Fibroblast of lung (primary cell): Measurements from ENCODE around the gene HINFP.

ENCODE experiments used
- EZH2 ChIP-seq: IDR thresholded peaks from 2 replicates; pipeline ENCODE4 v1.5.1; 2012; ENCODE audit warnings: low read length, control low read depth, mild to moderate bottlenecking; ENCODE audit errors: missing control alignments
- TF ChIP-seq, protein P1 (sequence below), 2 donors: IDR thresholded peaks in 1 of 2; conservative IDR thresholded peaks in 1 of 2; 1 replicate in 1 of 2; 2 replicates in 1 of 2; pipeline ENCODE4 v1.5.1; 2011 to 2012; ENCODE audit warnings: low read length in 2 of 2, control low read depth in 1 of 2, inconsistent platforms in 1 of 2, low read depth in 1 of 2, mild to moderate bottlenecking in 1 of 2

DNA sequence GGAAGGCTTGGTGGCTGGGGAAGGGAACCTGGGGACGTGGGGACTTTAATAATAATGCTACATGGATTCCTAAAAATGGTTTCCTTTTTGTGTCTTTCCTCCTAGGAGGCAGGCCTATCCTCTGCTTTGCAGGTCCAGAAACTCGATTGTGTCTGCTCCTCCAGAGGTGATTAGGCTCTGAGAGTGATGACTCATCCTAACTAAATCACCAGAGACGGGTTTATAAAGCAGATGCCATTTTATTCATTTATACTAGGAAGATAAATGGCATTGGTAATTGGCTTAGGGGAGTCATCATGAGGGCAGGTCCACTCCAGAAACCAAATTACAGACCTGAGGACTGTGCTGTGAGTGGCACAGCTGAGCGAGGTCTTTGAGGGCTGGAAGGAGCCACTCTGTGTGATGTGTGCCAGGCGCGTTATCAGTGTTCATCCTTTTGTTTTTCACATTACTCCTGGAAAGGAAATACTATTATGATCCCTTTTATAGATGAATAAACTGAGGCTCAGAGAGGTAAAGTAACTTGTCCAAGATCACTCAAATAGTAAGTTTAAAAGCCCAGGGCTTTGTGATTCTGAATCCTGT is 54.2 kb downstream of the HINFP start:
- TF ChIP-seq, protein P1, sequence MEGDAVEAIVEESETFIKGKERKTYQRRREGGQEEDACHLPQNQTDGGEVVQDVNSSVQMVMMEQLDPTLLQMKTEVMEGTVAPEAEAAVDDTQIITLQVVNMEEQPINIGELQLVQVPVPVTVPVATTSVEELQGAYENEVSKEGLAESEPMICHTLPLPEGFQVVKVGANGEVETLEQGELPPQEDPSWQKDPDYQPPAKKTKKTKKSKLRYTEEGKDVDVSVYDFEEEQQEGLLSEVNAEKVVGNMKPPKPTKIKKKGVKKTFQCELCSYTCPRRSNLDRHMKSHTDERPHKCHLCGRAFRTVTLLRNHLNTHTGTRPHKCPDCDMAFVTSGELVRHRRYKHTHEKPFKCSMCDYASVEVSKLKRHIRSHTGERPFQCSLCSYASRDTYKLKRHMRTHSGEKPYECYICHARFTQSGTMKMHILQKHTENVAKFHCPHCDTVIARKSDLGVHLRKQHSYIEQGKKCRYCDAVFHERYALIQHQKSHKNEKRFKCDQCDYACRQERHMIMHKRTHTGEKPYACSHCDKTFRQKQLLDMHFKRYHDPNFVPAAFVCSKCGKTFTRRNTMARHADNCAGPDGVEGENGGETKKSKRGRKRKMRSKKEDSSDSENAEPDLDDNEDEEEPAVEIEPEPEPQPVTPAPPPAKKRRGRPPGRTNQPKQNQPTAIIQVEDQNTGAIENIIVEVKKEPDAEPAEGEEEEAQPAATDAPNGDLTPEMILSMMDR (conservative IDR thresholded peaks at IDR 0.05 in 1 of 2, IDR thresholded peaks at IDR 0.05 in 1 of 2; ENCODE audit: low read depth in 1 of 2, low read length in 2 of 2), result no peak
- TF ChIP-seq EZH2, result no peak
